HepG2 (cell line): ENCODE results near the gene RPS25. TPM values are rescaled to one million over a fixed set of nuclear protein-coding genes. Genes with fewer than 3 reads are reported as not detected.

Experiments used
- CC2D1A ChIP-seq: sonication (generic); formaldehyde crosslinking; IDR thresholded peaks from 2 replicates; pipeline ENCODE4 v1.8.1; 2023; ENCODE audit warnings: mild to moderate bottlenecking, missing genetic modification reagents
- CREB3 ChIP-seq: sonication (generic); formaldehyde crosslinking; IDR thresholded peaks from 2 replicates; pipeline ENCODE4 v1.5.0; 2020; ENCODE audit warnings: missing genetic modification reagents
- HINFP ChIP-seq: sonication (generic); formaldehyde crosslinking; IDR thresholded peaks from 2 replicates; pipeline ENCODE4 v1.4.0; 2020; ENCODE audit warnings: low read depth, mild to moderate bottlenecking, missing genetic modification reagents
- HMGXB3 ChIP-seq: sonication (generic); formaldehyde crosslinking; IDR thresholded peaks from 2 replicates; pipeline ENCODE4 v1.4.0; 2020; ENCODE audit warnings: missing genetic modification reagents, borderline replicate concordance
- JDP2 ChIP-seq: sonication (generic); formaldehyde crosslinking; IDR thresholded peaks from 2 replicates; pipeline ENCODE4 v1.8.1; 2022; ENCODE audit warnings: missing genetic modification reagents, borderline replicate concordance
- NONO ChIP-seq, 2 experiments: fragments of 450-650 bp in 1 of 2; sonication (generic) in 1 of 2; formaldehyde crosslinking in 1 of 2; IDR thresholded peaks in 1 of 2; conservative IDR thresholded peaks in 1 of 2; 2 replicates each; pipeline versions ENCODE4 v1.6.1 to v1.8.0; 2017 to 2022; ENCODE audit warnings: mild to moderate bottlenecking in 1 of 2, missing genetic modification reagents in 1 of 2, moderate library complexity in 1 of 2
- NRL ChIP-seq: sonication (generic); formaldehyde crosslinking; IDR thresholded peaks from 2 replicates; pipeline ENCODE4 v1.5.0; 2020; ENCODE audit warnings: missing genetic modification reagents, mild to moderate bottlenecking, moderate library complexity, borderline replicate concordance
- SRF ChIP-seq: IDR thresholded peaks from 2 replicates; pipeline ENCODE4 v1.6.1; 2011; ENCODE audit warnings: mild to moderate bottlenecking, low read depth, low read length, moderate library complexity
- TIGD3 ChIP-seq: sonication (generic); formaldehyde crosslinking; IDR thresholded peaks from 2 replicates; pipeline ENCODE4 v1.5.1; 2020; ENCODE audit warnings: mild to moderate bottlenecking, missing genetic modification reagents, borderline replicate concordance
- ZBTB1 ChIP-seq: sonication (generic); formaldehyde crosslinking; IDR thresholded peaks from 2 replicates; pipeline ENCODE4 v1.4.0; 2020; ENCODE audit warnings: missing genetic modification reagents, borderline replicate concordance
- ZFY ChIP-seq: sonication (generic); formaldehyde crosslinking; IDR thresholded peaks from 2 replicates; pipeline ENCODE4 v1.4.0; 2020; ENCODE audit warnings: missing genetic modification reagents
- ZNF484 ChIP-seq: sonication (generic); formaldehyde crosslinking; IDR thresholded peaks from 2 replicates; pipeline ENCODE4 v1.5.1; 2020; ENCODE audit warnings: mild to moderate bottlenecking, low read depth, missing genetic modification reagents, borderline replicate concordance
- ZNF496 ChIP-seq: sonication (generic); formaldehyde crosslinking; IDR thresholded peaks from 2 replicates; pipeline ENCODE4 v1.8.1; 2023; ENCODE audit warnings: mild to moderate bottlenecking, moderate library complexity, missing genetic modification reagents; ENCODE audit not compliant: insufficient replicate concordance
- ZNF652 ChIP-seq: IDR thresholded peaks from 2 replicates; pipeline ENCODE4 v1.6.1; 2016; ENCODE audit warnings: low read depth, borderline replicate concordance
- polyA plus RNA-seq, 8 experiments: library from polyadenylated mRNA; depleted of rRNA in 3 of 8; stranded (reverse) in 7 of 8; unstranded in 1 of 8; fragments of >200 nt; fragmentation: Illumina TruSeq in 4 of 8; extraction: Trizol in 4 of 8; gene quantifications; 2 replicates each; pipeline versions ENCODE4 v1.2.1 to v1.2.3, GENCODE V29; 2011 to 2016; ENCODE audit warnings: low read depth in 4 of 8, missing spikeins in 1 of 8, mixed read lengths in 1 of 8; ENCODE audit not compliant: insufficient read depth in 1 of 8
- total RNA-seq, 5 experiments: library from RNA; depleted of rRNA; stranded (reverse); fragments of >200 nt; fragmentation: Illumina TruSeq; extraction: Trizol; gene quantifications; 2 replicates each; pipeline ENCODE4 v1.2.3, GENCODE V29; 2016; ENCODE audit warnings: low read depth in 1 of 5
- TF ChIP-seq, protein P1 (sequence below): conservative IDR thresholded peaks from 2 replicates; pipeline ENCODE4 v1.6.1; 2018; ENCODE audit warnings: missing genetic modification reagents
- TF ChIP-seq, protein P2 (sequence below): sonication (generic); formaldehyde crosslinking; IDR thresholded peaks from 2 replicates; pipeline ENCODE4 v1.5.1; 2020; ENCODE audit warnings: missing genetic modification reagents, mild to moderate bottlenecking, borderline replicate concordance

The RPS25 gene
- total and polyA plus RNA-seq, 2 of the 13 experiments (the other 11 are each of a cell fraction or from before 2014, with no cell fraction given): 839 to 1,415 TPM

DNA sequence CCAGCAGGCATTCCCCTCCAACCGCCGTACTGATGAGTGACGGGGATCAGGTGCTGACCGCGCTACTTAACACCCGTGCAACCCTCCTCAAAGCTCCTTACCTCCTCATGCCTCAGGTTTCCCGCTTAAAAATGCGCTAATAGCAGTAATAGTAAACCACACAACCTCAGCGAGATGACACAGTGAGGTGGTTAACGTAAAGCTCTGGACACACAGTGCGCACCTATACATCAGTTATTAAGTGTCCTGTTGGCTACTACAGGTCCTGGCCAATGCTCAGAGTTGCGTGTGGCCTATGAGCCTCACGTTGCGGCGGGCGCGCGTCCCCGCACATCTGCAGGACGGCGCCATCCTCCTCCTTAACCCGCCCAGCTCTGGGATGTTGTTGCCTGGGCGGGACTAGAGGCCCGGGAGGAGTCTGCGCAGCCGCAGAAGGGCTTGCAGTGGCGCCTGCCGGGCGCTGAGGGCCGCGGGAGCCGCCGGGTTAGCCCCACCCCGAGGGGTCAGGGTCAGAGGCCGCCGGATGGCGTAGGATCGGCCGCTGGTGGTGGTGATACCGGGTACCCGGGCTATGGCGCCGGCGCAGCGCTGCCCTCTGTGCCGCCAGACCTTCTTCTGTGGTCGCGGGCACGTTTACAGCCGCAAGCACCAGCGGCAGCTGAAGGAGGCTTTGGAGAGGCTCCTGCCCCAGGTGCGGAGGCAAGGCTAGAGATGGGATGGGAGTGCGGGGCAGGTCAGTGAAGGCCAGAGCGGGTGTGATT, 20.3 kb downstream of the RPS25 start, which contains the start of gene CENATAC (continued):
- TF ChIP-seq, protein P1, sequence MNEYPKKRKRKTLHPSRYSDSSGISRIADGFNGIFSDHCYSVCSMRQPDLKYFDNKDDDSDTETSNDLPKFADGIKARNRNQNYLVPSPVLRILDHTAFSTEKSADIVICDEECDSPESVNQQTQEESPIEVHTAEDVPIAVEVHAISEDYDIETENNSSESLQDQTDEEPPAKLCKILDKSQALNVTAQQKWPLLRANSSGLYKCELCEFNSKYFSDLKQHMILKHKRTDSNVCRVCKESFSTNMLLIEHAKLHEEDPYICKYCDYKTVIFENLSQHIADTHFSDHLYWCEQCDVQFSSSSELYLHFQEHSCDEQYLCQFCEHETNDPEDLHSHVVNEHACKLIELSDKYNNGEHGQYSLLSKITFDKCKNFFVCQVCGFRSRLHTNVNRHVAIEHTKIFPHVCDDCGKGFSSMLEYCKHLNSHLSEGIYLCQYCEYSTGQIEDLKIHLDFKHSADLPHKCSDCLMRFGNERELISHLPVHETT (CRISPR knock-in tag): peak; percentile 89
- no peak for TF ChIP-seq CC2D1A
- TF ChIP-seq, protein P2, sequence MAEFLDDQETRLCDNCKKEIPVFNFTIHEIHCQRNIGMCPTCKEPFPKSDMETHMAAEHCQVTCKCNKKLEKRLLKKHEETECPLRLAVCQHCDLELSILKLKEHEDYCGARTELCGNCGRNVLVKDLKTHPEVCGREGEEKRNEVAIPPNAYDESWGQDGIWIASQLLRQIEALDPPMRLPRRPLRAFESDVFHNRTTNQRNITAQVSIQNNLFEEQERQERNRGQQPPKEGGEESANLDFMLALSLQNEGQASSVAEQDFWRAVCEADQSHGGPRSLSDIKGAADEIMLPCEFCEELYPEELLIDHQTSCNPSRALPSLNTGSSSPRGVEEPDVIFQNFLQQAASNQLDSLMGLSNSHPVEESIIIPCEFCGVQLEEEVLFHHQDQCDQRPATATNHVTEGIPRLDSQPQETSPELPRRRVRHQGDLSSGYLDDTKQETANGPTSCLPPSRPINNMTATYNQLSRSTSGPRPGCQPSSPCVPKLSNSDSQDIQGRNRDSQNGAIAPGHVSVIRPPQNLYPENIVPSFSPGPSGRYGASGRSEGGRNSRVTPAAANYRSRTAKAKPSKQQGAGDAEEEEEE (CRISPR knock-in tag): no peak
- peak; percentile 97 for TF ChIP-seq ZFY
- no peak for TF ChIP-seq SRF
- no peak for TF ChIP-seq CREB3 (CRISPR knock-in tag)
- TF ChIP-seq ZNF652 (CRISPR knock-in tag): 0 out of 2 replicates have a peak, but pooled peaks have one; percentile 48
- TF ChIP-seq ZNF484: no peak
- no peak for TF ChIP-seq ZBTB1 (CRISPR knock-in tag)
- TF ChIP-seq JDP2: no peak
- TF ChIP-seq ZNF496: no peak
- TF ChIP-seq HINFP: no peak
- no peak for TF ChIP-seq TIGD3 (CRISPR knock-in tag)
- peak; percentile 44; the same call in 1 of the 2 replicates for TF ChIP-seq HMGXB3
- TF ChIP-seq NONO (IDR thresholded peaks at IDR 0.05): no peak
- TF ChIP-seq NONO (CRISPR knock-in tag; conservative IDR thresholded peaks at IDR 0.05): peak; percentile 77
- peak; percentile 39; the same call in 1 of the 2 replicates for TF ChIP-seq NRL (CRISPR knock-in tag)
